Tibial nerve (tissue), 4 donors: ENCODE data around the gene DPP4.

Experiments
- EP300 ChIP-seq, 2 donors: sonication (generic); formaldehyde crosslinking; IDR thresholded peaks; one replicate each; pipeline ENCODE4 v1.6.1; 2017; ENCODE audit warnings: antibody characterized with exemption in 2 of 2, mild to moderate bottlenecking in 1 of 2
- POLR2A ChIP-seq, 2 donors: fragments of 450-650 bp; IDR thresholded peaks; one replicate each; pipeline ENCODE4 v1.6.1; 2017; ENCODE audit warnings: antibody characterized with exemption in 2 of 2, mild to moderate bottlenecking in 2 of 2, moderate library complexity in 2 of 2
- TF ChIP-seq, protein P1 (sequence below), 5 experiments: fragments of 200-600 bp in 3 of 5; fragments of 450-650 bp in 2 of 5; sonication (generic) in 3 of 5; IDR thresholded peaks; one replicate each; pipeline ENCODE4 v1.5.1; 2016 to 2019; ENCODE audit warnings: antibody characterized with exemption in 5 of 5, mild to moderate bottlenecking in 3 of 5, moderate library complexity in 2 of 5

DNA sequence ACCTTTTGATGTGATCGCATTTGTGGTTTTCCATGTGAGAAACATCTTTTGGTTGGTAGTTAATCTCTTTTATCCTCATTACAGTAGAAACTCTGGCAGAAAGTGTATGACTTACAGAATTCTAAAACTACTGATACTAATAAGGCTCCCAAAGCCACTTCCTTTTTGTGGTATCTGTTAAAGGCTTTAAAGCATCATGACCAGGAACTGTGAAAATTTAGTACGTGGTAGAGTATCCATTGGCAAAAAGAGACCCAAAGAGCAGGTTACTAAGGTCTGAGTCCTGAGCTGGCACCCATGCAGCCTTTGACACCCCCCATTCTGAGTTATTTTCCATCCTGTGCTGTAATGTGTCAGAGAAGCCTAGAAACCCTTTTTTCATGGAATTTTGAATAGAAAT, 94.5 kb downstream of the DPP4 start:
- TF ChIP-seq POLR2A (IDR thresholded peaks at IDR 0.05) (no peak), EP300 (IDR thresholded peaks at IDR 0.05) (no peak)
- TF ChIP-seq, protein P1, sequence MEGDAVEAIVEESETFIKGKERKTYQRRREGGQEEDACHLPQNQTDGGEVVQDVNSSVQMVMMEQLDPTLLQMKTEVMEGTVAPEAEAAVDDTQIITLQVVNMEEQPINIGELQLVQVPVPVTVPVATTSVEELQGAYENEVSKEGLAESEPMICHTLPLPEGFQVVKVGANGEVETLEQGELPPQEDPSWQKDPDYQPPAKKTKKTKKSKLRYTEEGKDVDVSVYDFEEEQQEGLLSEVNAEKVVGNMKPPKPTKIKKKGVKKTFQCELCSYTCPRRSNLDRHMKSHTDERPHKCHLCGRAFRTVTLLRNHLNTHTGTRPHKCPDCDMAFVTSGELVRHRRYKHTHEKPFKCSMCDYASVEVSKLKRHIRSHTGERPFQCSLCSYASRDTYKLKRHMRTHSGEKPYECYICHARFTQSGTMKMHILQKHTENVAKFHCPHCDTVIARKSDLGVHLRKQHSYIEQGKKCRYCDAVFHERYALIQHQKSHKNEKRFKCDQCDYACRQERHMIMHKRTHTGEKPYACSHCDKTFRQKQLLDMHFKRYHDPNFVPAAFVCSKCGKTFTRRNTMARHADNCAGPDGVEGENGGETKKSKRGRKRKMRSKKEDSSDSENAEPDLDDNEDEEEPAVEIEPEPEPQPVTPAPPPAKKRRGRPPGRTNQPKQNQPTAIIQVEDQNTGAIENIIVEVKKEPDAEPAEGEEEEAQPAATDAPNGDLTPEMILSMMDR (IDR thresholded peaks at IDR 0.05) = no peak
